ENCODE results near the gene CBFA2T2.

- TF ChIP-seq, protein P1, sequence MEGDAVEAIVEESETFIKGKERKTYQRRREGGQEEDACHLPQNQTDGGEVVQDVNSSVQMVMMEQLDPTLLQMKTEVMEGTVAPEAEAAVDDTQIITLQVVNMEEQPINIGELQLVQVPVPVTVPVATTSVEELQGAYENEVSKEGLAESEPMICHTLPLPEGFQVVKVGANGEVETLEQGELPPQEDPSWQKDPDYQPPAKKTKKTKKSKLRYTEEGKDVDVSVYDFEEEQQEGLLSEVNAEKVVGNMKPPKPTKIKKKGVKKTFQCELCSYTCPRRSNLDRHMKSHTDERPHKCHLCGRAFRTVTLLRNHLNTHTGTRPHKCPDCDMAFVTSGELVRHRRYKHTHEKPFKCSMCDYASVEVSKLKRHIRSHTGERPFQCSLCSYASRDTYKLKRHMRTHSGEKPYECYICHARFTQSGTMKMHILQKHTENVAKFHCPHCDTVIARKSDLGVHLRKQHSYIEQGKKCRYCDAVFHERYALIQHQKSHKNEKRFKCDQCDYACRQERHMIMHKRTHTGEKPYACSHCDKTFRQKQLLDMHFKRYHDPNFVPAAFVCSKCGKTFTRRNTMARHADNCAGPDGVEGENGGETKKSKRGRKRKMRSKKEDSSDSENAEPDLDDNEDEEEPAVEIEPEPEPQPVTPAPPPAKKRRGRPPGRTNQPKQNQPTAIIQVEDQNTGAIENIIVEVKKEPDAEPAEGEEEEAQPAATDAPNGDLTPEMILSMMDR (IDR thresholded peaks at IDR 0.05), result no peak
- TF ChIP-seq EP300 (IDR thresholded peaks at IDR 0.05) (peak; percentile 51), POLR2AphosphoS5 (IDR thresholded peaks at IDR 0.05) (peak; percentile 66 to 91 (median 77))
Measured at GRCh38 chr20:33561692-33562601, 72.1 kb downstream of the CBFA2T2 start.

All from stomach (tissue), 4 donors.